ENCODE data around the gene GYPB. TPM values are rescaled to one million over a fixed set of nuclear protein-coding genes. Genes with fewer than 3 reads are reported as not detected.
"Not testable (repeated sequence)": the region's sequence is repeated elsewhere in the genome, so short reads cannot be mapped to it uniquely, and the experiment has no call there.

GYPB gene
- total RNA-seq, 6 experiments from 2014 or later: not detected

DNA sequence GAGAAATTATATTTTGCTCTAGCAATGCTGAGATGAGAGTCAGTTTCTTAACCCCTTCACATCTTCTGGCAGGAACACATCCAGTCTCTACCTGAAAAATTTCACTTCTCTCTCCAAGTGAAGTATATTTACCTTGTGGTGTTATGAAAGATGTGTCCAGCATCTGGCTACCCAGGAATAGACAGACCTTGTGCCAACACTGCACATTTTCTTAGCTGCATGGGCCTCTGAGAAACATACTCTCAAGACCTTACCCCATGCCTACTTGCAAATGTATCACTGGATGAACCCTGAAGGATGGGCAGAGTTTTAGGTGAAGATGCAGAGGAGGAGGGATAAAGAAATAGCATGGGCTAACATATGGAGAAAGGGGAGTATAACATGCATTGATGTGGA is 13.6 kb downstream of the GYPB start:
- not testable (repeated sequence) for H3K27me3 Mint-ChIP-seq (ENCODE audit: insufficient read depth); DNase-seq; H3K9me3 Mint-ChIP-seq; H3K36me3 Mint-ChIP-seq (ENCODE audit: low read depth)
- Mint-ChIP-seq H3K27ac (peak overlapping the region; percentile 57), H3K4me3 (peak overlapping the region; percentile 40), H3K4me1 (ENCODE audit: low read depth) (peaks cover 35% of the 10 kb centered on the region)

DNA sequence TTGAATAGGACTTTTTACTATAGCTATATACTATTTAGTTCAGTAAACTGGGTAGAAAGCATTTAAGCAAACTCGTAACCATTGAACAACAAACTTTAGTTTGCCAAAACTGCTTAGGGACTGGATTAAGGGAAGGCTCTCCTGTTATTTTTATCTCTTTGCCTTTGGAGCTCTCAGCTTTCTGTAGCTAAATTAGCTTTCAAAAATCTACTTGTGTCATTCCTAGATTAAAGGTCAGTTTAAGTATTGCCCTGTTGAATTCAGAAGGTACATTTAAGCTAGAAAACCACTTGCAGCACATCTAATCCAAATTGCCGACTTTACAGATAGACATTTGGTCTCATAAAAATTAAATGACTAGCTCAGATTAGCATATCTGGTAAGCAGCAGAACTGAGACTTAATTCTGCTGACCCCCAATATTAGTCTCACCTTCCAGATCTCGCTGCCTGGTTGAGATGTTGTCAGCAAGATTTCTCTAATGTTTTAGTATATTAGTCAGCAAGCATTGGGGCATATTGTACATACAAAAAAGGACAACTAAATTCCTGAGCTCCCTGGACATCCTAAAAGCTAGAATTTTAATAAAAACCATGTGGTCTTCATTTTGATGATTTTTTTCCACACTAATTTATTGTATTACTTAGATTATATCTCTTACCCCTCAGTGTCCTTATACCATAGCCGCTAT is 14.2 kb downstream of the GYPB start:
- H3K9me3 Mint-ChIP-seq; H3K36me3 Mint-ChIP-seq (ENCODE audit: low read depth); H3K27me3 Mint-ChIP-seq (ENCODE audit: insufficient read depth): not testable (repeated sequence)
- Mint-ChIP-seq H3K4me1 (ENCODE audit: low read depth) (peaks cover 35% of the 10 kb centered on the region), H3K4me3 (peak overlapping the region; percentile 40), H3K27ac (peak overlapping the region; percentile 57)
- DNase-seq: peak; percentile 48

DNA sequence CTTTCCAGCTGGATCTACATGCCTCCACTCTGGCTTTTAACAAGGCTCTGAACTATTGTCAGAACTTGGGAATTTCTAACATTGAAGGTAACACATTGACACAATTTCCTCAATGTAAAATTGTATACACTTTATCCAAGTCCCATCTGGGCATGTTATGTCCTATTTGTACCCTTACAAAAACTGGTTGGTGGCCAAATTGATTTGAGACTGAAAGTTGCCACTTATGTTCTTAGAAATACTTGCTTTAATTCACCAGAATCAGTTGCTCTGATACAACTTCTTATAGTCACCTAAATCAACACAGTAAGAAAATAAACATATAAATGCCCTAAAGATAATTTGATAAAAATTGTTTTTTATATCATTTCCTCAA is 15.3 kb downstream of the GYPB start:
- H3K9me3 Mint-ChIP-seq; DNase-seq; H3K27ac Mint-ChIP-seq; H3K27me3 Mint-ChIP-seq (ENCODE audit: insufficient read depth); H3K36me3 Mint-ChIP-seq (ENCODE audit: low read depth); H3K4me3 Mint-ChIP-seq: not testable (repeated sequence)
- peaks cover 35% of the 10 kb centered on the region for H3K4me1 Mint-ChIP-seq (ENCODE audit: low read depth)

DNA sequence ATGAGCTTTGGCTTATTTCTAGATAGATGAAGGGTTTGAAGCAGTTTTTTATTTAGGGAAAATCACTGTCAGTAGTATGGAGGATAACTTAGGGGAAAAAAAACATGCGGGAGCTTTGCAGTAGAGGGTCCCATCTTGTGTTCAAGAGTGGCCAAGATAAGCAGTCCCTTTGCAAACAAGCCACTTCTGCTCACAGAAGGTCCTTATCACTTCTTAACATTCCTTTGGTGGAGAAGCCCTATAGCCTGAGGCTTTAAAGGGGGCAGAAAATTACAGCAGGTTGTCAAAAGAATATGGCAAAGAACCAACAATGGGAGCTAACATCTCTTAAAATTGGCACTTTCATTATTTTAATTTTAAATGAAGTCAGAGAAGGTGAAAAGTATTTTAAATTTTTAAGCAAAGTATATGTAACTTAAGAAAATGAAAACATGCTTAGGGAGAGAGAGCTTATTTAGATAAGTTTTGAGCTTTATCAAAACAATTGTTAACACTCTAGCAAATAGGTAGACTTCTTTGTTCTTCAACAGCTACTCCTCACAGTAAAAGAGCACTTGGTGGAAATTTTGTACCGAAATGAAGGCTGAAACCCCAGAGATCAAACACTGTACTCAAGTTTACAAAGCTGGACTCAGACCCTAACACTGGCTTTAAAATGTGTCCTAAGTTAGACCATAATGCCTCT is 15.8 kb downstream of the GYPB start:
- H3K4me1 Mint-ChIP-seq (ENCODE audit: low read depth): peaks cover 35% of the 10 kb centered on the region
- H3K27me3 Mint-ChIP-seq (ENCODE audit: insufficient read depth); H3K9me3 Mint-ChIP-seq; DNase-seq; H3K4me3 Mint-ChIP-seq; H3K36me3 Mint-ChIP-seq (ENCODE audit: low read depth); H3K27ac Mint-ChIP-seq: not testable (repeated sequence)

DNA sequence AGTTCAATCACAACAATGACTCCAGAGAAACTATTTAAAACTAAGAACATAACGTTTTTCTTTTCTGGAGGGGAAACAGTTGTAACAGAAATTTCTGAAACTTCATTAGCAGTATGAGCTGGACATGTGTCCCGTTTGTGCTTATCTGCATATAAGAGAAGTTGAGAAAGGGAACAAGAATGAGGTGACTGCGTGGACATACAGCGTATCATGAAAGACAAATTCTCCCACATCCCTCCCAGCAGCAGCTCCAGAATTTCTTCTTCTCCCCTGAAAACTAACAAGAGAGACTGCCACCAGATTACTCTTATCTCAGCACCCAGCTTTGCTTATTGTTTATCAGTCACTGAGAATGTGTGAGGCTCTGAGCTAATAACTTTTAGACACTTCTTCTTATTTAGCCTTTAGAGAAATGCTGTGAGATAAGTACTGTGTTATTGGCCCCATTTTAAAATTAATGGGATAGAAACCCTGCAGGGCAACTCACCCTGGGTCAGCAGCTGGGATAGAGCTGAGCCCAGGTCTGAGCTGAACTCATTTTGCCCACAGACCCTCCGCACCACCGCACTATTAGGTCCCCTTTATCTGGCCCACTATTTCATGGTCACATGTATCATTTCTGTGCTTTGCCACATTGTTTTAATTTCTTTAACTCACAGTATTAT is 18.7 kb downstream of the GYPB start:
- H3K4me1 Mint-ChIP-seq (ENCODE audit: low read depth): peaks cover 25% of the 10 kb centered on the region
- H3K36me3 Mint-ChIP-seq (ENCODE audit: low read depth); H3K9me3 Mint-ChIP-seq; H3K27ac Mint-ChIP-seq; DNase-seq; H3K4me3 Mint-ChIP-seq; H3K27me3 Mint-ChIP-seq (ENCODE audit: insufficient read depth): not testable (repeated sequence)

DNA sequence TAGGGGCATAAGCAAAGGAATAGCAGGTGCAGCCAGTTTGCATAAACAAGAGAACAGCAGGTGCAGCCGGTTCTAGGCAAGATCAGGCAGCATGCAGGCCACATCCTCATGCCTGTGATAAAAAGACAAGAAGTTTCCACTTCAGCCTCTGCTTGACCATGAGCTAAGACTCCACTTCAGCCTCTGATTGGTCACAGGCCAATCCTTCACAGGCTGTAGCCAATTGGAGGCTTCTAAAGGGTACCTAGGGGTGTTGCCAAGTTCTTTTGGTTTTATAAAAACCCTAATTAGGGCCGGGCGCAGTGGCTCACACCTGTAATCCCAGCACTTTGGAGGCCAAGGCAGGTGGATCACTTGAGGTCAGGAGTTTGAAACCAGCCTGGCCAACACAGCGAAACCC is 23.0 kb downstream of the GYPB start:
- H3K27ac Mint-ChIP-seq; DNase-seq; H3K4me3 Mint-ChIP-seq; H3K4me1 Mint-ChIP-seq (ENCODE audit: low read depth); H3K9me3 Mint-ChIP-seq; H3K36me3 Mint-ChIP-seq (ENCODE audit: low read depth); H3K27me3 Mint-ChIP-seq (ENCODE audit: insufficient read depth): not testable (repeated sequence)

DNA sequence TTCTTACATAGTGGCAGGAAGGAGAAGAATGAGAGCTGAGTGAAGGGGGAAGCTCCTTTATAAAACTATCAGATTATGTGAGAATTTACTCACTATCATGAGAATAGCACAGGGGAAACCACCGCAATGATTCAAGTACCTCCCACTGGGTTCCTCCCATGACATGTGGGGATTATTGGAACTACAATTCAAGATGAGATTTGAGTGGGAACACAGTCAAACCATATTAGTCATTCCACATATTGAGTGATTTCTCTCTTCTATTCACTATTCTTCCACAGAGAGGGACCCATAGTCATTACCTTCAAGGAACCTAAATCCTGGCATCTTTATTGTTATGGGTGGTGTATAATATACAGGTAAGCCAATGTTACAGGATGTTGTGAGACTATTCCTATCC is 27.4 kb downstream of the GYPB start:
- H3K36me3 Mint-ChIP-seq (ENCODE audit: low read depth); H3K27me3 Mint-ChIP-seq (ENCODE audit: insufficient read depth); H3K4me3 Mint-ChIP-seq; DNase-seq; H3K9me3 Mint-ChIP-seq; H3K4me1 Mint-ChIP-seq (ENCODE audit: low read depth); H3K27ac Mint-ChIP-seq: not testable (repeated sequence)

DNA sequence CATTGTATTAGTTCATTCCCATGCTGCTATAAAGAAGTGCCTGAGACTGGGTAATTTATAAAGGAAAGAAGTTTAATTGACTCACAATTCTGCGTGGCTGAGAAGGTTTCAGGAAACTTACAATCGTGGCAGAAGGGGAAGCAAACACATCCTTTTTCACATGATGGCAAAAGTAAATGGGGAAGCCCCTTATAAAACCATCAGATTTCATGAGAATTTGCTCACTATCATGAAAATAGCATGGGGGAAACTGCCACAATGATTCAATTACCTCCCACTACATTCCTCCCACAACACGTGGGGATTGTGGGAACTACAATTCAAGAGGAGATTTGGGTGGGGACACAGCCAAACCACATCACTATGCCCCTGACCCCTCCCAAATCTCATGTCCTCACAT is 28.5 kb downstream of the GYPB start:
- H3K27me3 Mint-ChIP-seq (ENCODE audit: insufficient read depth); H3K36me3 Mint-ChIP-seq (ENCODE audit: low read depth); DNase-seq; H3K27ac Mint-ChIP-seq; H3K4me1 Mint-ChIP-seq (ENCODE audit: low read depth); H3K4me3 Mint-ChIP-seq; H3K9me3 Mint-ChIP-seq: not testable (repeated sequence)

DNA sequence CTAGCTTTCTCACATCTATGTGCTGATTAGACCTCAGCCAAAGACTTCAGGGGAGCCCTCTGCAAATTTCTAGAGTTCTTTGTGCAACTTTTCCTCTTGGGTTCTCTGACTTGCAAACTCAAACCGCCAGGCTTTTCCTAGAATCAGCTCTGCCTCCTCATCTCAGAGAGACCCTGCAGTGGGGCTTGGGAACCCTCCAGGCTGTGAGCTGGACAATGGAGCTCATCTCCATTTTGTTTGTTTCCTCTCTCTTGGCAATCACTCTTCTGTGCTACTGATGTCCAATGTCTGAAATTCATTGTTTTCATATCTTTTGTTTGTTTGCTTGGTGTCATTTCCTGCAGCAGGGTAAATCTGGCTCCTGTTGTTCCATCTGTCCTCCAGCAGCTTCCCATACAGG is 33.0 kb downstream of the GYPB start:
- no peak overlapping the region for H3K4me3 Mint-ChIP-seq
- DNase-seq: no peak
- H3K27me3 Mint-ChIP-seq (ENCODE audit: insufficient read depth): peaks cover 2% of the 10 kb centered on the region
- no peaks in the 10 kb centered on the region for H3K9me3 Mint-ChIP-seq
- TF ChIP-seq, protein P1, sequence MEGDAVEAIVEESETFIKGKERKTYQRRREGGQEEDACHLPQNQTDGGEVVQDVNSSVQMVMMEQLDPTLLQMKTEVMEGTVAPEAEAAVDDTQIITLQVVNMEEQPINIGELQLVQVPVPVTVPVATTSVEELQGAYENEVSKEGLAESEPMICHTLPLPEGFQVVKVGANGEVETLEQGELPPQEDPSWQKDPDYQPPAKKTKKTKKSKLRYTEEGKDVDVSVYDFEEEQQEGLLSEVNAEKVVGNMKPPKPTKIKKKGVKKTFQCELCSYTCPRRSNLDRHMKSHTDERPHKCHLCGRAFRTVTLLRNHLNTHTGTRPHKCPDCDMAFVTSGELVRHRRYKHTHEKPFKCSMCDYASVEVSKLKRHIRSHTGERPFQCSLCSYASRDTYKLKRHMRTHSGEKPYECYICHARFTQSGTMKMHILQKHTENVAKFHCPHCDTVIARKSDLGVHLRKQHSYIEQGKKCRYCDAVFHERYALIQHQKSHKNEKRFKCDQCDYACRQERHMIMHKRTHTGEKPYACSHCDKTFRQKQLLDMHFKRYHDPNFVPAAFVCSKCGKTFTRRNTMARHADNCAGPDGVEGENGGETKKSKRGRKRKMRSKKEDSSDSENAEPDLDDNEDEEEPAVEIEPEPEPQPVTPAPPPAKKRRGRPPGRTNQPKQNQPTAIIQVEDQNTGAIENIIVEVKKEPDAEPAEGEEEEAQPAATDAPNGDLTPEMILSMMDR (IDR thresholded peaks at IDR 0.05): no peak
- no peak overlapping the region for H3K27ac Mint-ChIP-seq
- no peaks in the 10 kb centered on the region for H3K36me3 Mint-ChIP-seq (ENCODE audit: low read depth)
- H3K4me1 Mint-ChIP-seq (ENCODE audit: low read depth): no peaks in the 10 kb centered on the region
